Right lobe of liver (tissue), 6 donors: ENCODE results near the gene UBE3D. TPM values are rescaled to one million over a fixed set of nuclear protein-coding genes. Genes with fewer than 3 reads are reported as not detected.

ENCODE experiments used
- ATAC-seq, 4 donors: fragments of 200-7000 bp; cut with Tn5 transposase; one replicate each; pipeline ENCODE4 v1.9.1; 2020; ENCODE audit warnings: mild to moderate bottlenecking in 4 of 4, moderate library complexity in 4 of 4
- DNase-seq, 3 donors: peaks; one replicate each; pipeline ENCODE4 v3.0.0-alpha.2; 2020
- H3K27ac ChIP-seq, 3 donors: fragments of 200-600 bp; one replicate each; pipeline ENCODE4 v1.8.0; 2022
- H3K27me3 ChIP-seq, 2 donors: fragments of 200-600 bp; one replicate each; pipeline ENCODE4 v1.8.0; 2022
- H3K36me3 ChIP-seq, 4 donors: fragments of 200-600 bp; sonication (generic) in 1 of 4; one replicate each; pipeline versions ENCODE4 v1.5.1 to v1.8.0; 2017 to 2022; ENCODE audit warnings: control low read depth in 1 of 4
- H3K4me1 ChIP-seq, 4 donors: fragments of 200-600 bp; sonication (generic) in 1 of 4; one replicate each; pipeline versions ENCODE4 v1.5.1 to v1.8.0; 2017 to 2022; ENCODE audit warnings: control low read depth in 1 of 4
- H3K4me3 ChIP-seq, 3 donors: fragments of 200-600 bp; one replicate each; pipeline ENCODE4 v1.8.0; 2022
- H3K9me3 ChIP-seq, 4 donors: fragments of 200-600 bp; sonication (generic) in 1 of 4; one replicate each; pipeline versions ENCODE4 v1.5.1 to v1.8.0; 2017 to 2022; ENCODE audit warnings: control low read depth in 1 of 4
- CTCF ChIP-seq, 4 donors: fragments of 200-600 bp in 3 of 4; fragments of 450-650 bp in 1 of 4; IDR thresholded peaks; one replicate each; pipeline versions ENCODE4 v1.5.1 to v1.8.0; 2016 to 2022; ENCODE audit warnings: antibody characterized with exemption in 4 of 4, mild to moderate bottlenecking in 2 of 4
- POLR2A ChIP-seq: fragments of 450-650 bp; IDR thresholded peaks from one replicate; pipeline ENCODE4 v1.6.1; 2017; ENCODE audit warnings: antibody characterized with exemption, mild to moderate bottlenecking
- WGBS: methylation state at CpG from one replicate; pipeline ENCODE4 v1.1.6; 2018; ENCODE audit warnings: low coverage, low lambda C conversion rate; ENCODE audit not compliant: insufficient coverage; ENCODE audit errors: missing lambda C conversion rate; 5-methylcytosine and 5-hydroxymethylcytosine counted together
- intact Hi-C, 2 donors: fragments of 100-400 bp; cut with DNase I; formaldehyde crosslinking; loops; one replicate each; pipeline versions ENCODE4 v1.11.2 to v1.14.1; 2022
- total RNA-seq, 6 experiments: library from RNA; depleted of rRNA in 2 of 6; stranded (reverse); fragments of >200 nt in 2 of 6; fragmentation: NEBNext Ultra II Directional in 3 of 6; extraction: Animal tissue kit (Norgen Biotek cat#: 25700) in 3 of 6; gene quantifications; one replicate each; pipeline versions ENCODE4 v1.1.0 to v1.2.4, GENCODE V29; 2016 to 2023
- donor health status: DM: no; HTN: yes; CAD: no.
- donor health status: DM: no; HTN: no; CAD: no.
- donor health status: DM: no; HTN: no; CAD: no.
- donor health status: DM: no; HTN: yes; CAD: no.
- donor health status: DM: no; HTN: yes; CAD: no.

The UBE3D gene
- total RNA-seq, 6 experiments from 2014 or later, result 1.6 to 4.8 (median 2.1) TPM

DNA sequence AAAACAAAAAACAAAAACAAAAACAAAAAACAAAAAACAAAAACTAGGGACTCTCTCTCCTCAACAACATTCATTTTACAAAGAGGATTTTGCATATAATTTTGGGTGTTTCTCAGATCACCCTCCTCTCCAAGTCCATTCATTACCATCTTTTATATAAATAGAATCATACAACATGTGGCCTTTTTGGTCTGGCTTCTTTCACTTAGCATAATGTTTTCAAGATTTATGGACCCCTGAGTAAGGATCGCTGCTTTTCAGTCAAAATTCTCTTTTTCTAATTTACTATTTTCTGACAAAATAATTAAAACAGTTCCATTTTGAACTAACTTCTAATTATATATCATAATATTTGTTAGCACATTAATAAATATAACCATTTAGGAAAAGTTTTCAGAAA is 94.8 kb downstream of the UBE3D start:
- no peak overlapping the region for H3K4me3 ChIP-seq
- TF ChIP-seq CTCF (IDR thresholded peaks at IDR 0.05) (no peak), POLR2A (no peak)

DNA sequence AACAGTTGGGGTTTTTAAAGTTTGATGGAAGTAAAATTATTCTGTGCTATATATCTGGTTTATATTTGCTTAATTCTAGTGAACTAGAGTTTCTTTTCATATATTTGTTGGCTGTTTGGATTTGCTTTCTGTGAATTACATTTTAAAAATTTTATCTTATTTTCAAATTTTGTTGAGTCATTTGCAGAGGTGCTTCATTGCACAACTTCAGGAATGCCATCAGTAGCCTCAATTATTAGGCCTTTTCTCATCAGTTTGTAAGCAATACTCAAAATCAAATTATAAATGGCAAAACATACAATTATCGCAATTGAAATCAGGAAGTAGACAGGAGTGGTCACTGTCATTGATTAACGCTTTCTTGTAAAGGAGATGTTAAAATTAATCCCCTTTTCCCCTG is 96.9 kb downstream of the UBE3D start:
- no peaks in the 10 kb centered on the region for H3K36me3 ChIP-seq
- intact Hi-C loops, result no loop called here
- no peak for ATAC-seq
- H3K9me3 ChIP-seq, result no peaks in the 10 kb centered on the region
- H3K4me1 ChIP-seq, result no peaks in the 10 kb centered on the region
- no peaks in the 10 kb centered on the region for H3K27me3 ChIP-seq
- WGBS, result 100% methylated on average over 2 of the region's 2 CpGs
- TF ChIP-seq POLR2A, result no peak
- no peak for TF ChIP-seq CTCF (IDR thresholded peaks at IDR 0.05)
- H3K27ac ChIP-seq, result no peak overlapping the region
- no peak overlapping the region for H3K4me3 ChIP-seq
- no peak for DNase-seq

More for the DNA sequence above, 94.8 kb downstream of the UBE3D start:
- intact Hi-C loops, result no loop called here
- WGBS, result 91% methylated on average over 1 of the region's 1 CpG
- H3K4me1 ChIP-seq, result no peaks in the 10 kb centered on the region
- DNase-seq (no peak), ATAC-seq (no peak)
- no peaks in the 10 kb centered on the region for H3K9me3 ChIP-seq
- no peak overlapping the region for H3K27ac ChIP-seq
- H3K36me3 ChIP-seq, result no peaks in the 10 kb centered on the region
- H3K27me3 ChIP-seq, result no peaks in the 10 kb centered on the region

- H3K27me3 ChIP-seq, result no peaks in the 10 kb centered on the region
- intact Hi-C loops, result no loop called here
- H3K4me3 ChIP-seq, result no peak overlapping the region
- H3K36me3 ChIP-seq, result no peaks in the 10 kb centered on the region
- WGBS, result 100% methylated on average over 2 of the region's 2 CpGs
- ATAC-seq (no peak), DNase-seq (no peak)
- no peaks in the 10 kb centered on the region for H3K9me3 ChIP-seq
- no peak overlapping the region for H3K27ac ChIP-seq
- TF ChIP-seq CTCF (IDR thresholded peaks at IDR 0.05) (no peak), POLR2A (no peak)
- H3K4me1 ChIP-seq, result no peaks in the 10 kb centered on the region
Measured at GRCh38 chr6:82963191-82963925, 102.3 kb downstream of the UBE3D start.

DNA sequence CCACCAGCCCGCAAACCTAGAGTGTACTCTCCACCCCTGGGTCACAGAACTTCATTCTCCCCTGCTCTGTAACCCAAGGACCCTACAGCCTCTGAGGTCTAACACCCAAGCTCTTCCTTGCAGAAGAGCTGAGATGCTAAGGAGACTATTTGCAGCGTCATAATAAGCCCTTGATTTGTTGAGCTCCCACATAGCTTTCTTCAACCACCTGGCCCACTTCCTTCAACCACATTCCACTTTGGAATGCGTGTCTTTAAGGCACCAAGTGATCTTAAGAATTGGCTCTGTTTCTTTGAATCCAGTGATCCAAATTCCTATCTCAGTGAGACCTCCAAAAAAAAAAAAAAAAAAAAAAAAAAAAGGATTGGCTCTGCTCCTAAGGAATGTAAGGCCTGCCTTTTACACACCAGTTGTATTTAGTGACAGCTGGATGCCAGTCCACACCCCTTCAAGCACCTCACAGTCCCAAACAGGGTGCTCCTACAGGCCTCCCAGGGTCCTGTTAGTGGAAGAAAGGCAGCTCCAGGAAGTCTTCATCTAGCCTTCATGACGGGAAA is 106.2 kb downstream of the UBE3D start:
- H3K9me3 ChIP-seq, result no peaks in the 10 kb centered on the region
- DNase-seq (no peak), ATAC-seq (no peak)
- no peak overlapping the region for H3K4me3 ChIP-seq
- H3K4me1 ChIP-seq, result no peaks in the 10 kb centered on the region
- WGBS, result 97% methylated on average over 4 of the region's 4 CpGs
- H3K27ac ChIP-seq, result no peak overlapping the region
- TF ChIP-seq CTCF (IDR thresholded peaks at IDR 0.05) (no peak), POLR2A (no peak)
- no peaks in the 10 kb centered on the region for H3K36me3 ChIP-seq
- no peaks in the 10 kb centered on the region for H3K27me3 ChIP-seq
- intact Hi-C loops, result no loop called here
